ENCODE data around the gene LCORL. TPM values are rescaled to one million over a fixed set of nuclear protein-coding genes. Genes with fewer than 3 reads are reported as not detected.

The LCORL gene
- total and polyA plus RNA-seq, 2 experiments from 2014 or later, result 21.0 to 28.7 TPM

- Histone ChIP-seq H3K79me2 (replicated peaks; ENCODE audit: insufficient read depth) (no peaks in the 10 kb centered on the region), H3K4me3 (no peak overlapping the region), H3K27me3 (ENCODE audit: insufficient read depth) (no peaks in the 10 kb centered on the region), H3F3A (replicated peaks; ENCODE audit: low read depth) (no peaks in the 10 kb centered on the region), H3K4me1 (ENCODE audit: insufficient read depth) (no peaks in the 10 kb centered on the region), H3K4me2 (no peak overlapping the region), H4K20me1 (replicated peaks; ENCODE audit: insufficient read depth) (no peaks in the 10 kb centered on the region), H3K36me3 (ENCODE audit: insufficient read depth) (peaks cover 10% of the 10 kb centered on the region; the same call in 1 of the 2 replicates), H3K9me2 (ENCODE audit: insufficient read depth) (peaks cover 6% of the 10 kb centered on the region), H3K27ac (ENCODE audit: low read depth) (no peak overlapping the region), H2AFZ (no peak overlapping the region)
- peaks cover 19% of the 10 kb centered on the region for H3K36me3 Mint-ChIP-seq (ENCODE audit: low read depth)
- H3K27me3 Mint-ChIP-seq (ENCODE audit: insufficient read depth, low read depth, poor library complexity), result no peaks in the 10 kb centered on the region
- H3K4me3 Mint-ChIP-seq, result no peak overlapping the region
- ATAC-seq (no peak), DNase-seq (ENCODE audit: low spot score) (no peak)
- TF ChIP-seq JUNB (IDR thresholded peaks at IDR 0.05; ENCODE audit: unreplicated experiment) (no peak), ZNF114 (CRISPR knock-in tag; IDR thresholded peaks at IDR 0.05) (no peak), ZNF462 (CRISPR knock-in tag; IDR thresholded peaks at IDR 0.05) (no peak), EZH2 (IDR thresholded peaks at IDR 0.05; ENCODE audit: low read depth, unreplicated experiment) (no peak), EZH2phosphoT487 (IDR thresholded peaks at IDR 0.05; ENCODE audit: unreplicated experiment) (no peak)
- H3K4me1 Mint-ChIP-seq, result peaks cover 5% of the 10 kb centered on the region; the same call in 2 of the 3 replicates
- H3K27ac Mint-ChIP-seq, result no peak overlapping the region
- peaks cover 13% of the 10 kb centered on the region for H3K9me3 Mint-ChIP-seq
Observed at GRCh38 chr4:17867276-17867675, 154.3 kb downstream of the LCORL start.

- DNase-seq (ENCODE audit: low spot score), result peak; percentile 1
- H3K4me3 Mint-ChIP-seq, result no peak overlapping the region
- peaks cover 17% of the 10 kb centered on the region for H3K9me3 Mint-ChIP-seq
- Histone ChIP-seq H3K27ac (ENCODE audit: low read depth) (no peak overlapping the region), H3F3A (replicated peaks; ENCODE audit: low read depth) (no peaks in the 10 kb centered on the region), H3K79me2 (replicated peaks; ENCODE audit: insufficient read depth) (no peaks in the 10 kb centered on the region), H3K4me3 (no peak overlapping the region), H4K20me1 (replicated peaks; ENCODE audit: insufficient read depth) (no peaks in the 10 kb centered on the region), H3K9me2 (ENCODE audit: insufficient read depth) (peaks cover 6% of the 10 kb centered on the region), H2AFZ (no peak overlapping the region), H3K36me3 (ENCODE audit: insufficient read depth) (peaks cover 10% of the 10 kb centered on the region; the same call in 1 of the 2 replicates), H3K27me3 (ENCODE audit: insufficient read depth) (no peaks in the 10 kb centered on the region), H3K4me2 (no peak overlapping the region), H3K4me1 (ENCODE audit: insufficient read depth) (no peaks in the 10 kb centered on the region)
- no peak for ATAC-seq
- H3K4me1 Mint-ChIP-seq, result peaks cover 5% of the 10 kb centered on the region; the same call in 2 of the 3 replicates
- no peaks in the 10 kb centered on the region for H3K27me3 Mint-ChIP-seq (ENCODE audit: insufficient read depth, low read depth, poor library complexity)
- no peak overlapping the region for H3K27ac Mint-ChIP-seq
- peaks cover 24% of the 10 kb centered on the region for H3K36me3 Mint-ChIP-seq (ENCODE audit: low read depth)
- no peak for TF ChIP-seq CREB1 (CRISPR knock-in tag; IDR thresholded peaks at IDR 0.05; ENCODE audit: low read depth)
- TF ChIP-seq ZNF462 (CRISPR knock-in tag; IDR thresholded peaks at IDR 0.05), result no peak
- no peak for TF ChIP-seq JUNB (IDR thresholded peaks at IDR 0.05; ENCODE audit: unreplicated experiment)
Observed at GRCh38 chr4:17866810-17867209, 154.7 kb downstream of the LCORL start.
